NCI-H2196 treated with DMSO at 0.1 percent for 48 hours (cell line): ENCODE measurements around the gene PEX10.

Experiments
- DNase-seq: peaks from one replicate; lab custom pipeline; 2025; ENCODE audit not compliant: unreplicated experiment; lab: John Stamatoyannopoulos, UW

Gene PEX10

DNA sequence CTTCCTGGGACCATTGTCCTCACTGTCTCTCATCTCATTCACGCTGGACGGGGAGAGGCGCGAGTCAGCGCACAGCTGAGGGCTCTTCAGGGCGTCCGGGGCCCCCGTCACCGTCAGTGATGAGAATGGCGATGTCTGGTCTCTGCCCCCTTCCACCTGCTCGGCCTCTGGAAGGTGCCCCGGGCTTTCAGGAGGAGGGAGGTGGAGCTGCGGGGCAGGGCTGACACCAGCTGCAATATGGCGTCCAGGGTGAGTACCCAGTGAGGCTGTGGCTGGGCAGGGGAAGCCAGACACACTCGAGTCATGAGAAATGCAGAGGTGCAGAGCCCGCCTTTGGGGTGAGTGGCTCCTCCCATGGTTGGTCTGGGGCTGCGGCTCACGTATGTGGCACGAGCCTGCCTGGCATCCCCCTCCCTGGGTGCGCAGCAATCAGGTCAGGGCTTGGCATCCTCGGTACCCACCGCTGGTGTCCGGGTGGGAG lies 36.1 kb downstream of the PEX10 start:
- no peak for DNase-seq

DNA sequence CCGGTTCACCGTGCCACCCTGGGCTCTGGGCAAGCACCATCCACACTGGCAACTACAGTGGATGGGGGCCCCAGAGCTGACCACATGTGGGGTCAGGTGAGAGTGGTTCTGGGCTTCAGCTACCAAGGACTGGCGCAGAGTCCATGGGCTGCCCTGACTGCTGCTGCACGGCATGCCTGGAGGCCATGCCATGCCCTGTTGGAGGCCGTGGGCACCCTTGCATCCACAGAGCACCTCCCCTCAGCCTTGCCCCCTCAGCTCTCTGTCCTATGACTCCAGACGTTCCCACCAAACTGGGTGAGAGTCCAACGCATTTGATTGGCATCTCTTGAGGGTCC lies 36.5 kb downstream of the PEX10 start:
- DNase-seq = no peak

DNA sequence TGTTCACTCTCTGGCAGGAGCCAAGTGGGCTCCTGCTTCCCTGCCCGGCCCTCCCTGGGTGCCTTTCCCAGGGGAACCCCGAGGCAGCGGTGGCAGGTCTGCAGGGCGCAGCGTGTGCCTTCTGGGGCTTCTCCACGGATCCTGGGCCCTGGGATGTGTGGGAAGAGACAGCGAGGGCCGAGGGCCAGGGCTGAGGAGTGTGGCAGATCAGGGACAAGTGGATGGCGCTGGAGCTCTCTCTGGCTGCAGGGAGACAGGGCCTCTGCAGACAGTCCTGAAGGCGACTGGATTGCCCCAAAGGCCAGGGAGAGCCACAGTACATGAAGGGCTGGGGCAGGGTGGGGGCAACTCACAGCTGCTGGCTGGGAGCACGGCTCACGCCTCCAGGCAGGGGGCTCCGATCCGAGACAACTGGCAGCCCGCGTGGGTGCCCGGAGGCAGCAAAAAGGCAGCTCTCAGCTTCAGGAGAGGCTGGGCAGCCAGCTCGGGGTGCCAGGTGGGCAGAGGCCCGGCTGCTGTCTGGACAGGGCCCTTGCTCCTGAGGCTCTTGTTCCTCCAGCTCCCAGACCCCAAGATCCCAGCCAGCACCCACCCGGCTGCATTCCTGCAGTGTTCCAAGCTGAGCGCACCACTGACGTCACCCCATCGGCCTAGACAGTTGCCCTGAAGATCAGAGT lies 37.0 kb downstream of the PEX10 start:
- DNase-seq = no peak

DNA sequence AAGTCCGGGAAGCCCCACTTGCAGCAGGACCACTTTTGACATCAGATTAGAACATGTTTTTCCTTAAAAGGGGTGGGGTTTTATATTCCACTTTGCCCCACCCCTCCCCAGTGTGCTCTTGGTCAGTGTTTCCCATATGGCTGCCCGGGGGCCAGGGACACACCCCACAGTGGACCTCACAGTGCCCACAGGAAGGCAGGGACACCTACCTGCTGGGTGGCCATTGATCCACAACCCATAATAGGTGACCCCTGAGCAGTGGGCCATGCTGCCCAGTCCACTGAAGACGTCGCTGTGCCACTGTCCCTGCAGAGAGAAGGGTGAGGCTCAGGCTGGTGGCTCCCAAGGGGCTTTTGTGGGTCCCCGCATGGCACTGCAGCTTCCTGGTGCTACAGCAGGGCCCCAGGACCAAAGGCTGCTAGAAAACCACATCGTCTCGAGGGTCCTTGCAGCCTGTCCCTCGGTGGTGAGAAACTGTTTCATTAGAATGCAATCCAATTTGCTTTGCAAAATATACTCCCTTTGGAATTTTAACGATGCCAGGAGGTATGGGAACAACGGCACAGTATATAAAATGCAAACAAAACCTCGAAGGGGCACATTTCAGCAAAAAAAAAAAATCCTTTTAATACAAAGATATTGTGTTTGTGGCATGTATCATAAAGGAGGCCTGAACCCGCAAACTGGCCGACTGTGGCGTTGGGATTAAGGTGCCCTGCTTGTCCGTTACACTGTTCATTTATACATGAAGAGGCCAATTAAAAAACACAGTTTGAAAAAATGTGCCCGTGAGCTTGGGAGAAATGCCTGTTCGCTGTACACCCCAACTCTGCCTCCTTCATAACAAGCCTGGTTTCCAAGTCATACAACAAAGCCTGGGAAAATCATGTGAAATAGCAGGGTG lies 37.9 kb downstream of the PEX10 start:
- DNase-seq = no peak

DNA sequence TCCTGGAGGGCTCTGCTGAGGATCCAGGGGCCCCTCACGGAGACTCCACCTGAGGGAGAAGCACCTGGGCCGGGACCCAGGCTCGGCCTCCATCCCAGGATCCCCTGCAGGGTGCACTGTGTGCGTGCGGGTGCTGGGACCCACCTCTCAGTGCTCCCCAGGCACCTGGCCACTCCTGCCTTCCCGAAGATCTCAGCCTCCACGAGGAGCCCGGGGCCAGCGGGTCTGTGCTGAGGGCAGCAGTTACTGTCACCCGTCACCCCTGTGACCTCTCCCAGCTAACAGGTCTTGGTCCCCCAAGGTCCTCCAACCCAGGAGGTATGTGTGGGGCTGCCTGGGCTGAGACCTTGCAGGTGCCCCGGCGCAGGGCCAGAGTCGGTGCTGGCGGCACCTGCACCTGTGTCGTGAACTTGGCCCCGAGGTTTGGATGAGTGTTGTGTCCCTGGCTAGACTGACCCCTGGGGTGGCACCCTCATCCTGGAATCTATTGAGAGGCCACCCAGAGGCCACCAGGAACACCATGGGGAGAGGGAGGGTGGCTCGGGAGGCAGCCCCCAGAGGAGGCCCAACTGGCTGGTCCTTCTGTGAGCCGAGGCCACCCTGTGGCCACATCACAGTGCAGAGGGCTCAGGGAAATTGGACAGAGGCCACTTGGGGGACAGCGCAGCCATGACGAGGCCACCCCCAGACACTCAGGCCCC lies 38.7 kb downstream of the PEX10 start:
- no peak for DNase-seq

DNA sequence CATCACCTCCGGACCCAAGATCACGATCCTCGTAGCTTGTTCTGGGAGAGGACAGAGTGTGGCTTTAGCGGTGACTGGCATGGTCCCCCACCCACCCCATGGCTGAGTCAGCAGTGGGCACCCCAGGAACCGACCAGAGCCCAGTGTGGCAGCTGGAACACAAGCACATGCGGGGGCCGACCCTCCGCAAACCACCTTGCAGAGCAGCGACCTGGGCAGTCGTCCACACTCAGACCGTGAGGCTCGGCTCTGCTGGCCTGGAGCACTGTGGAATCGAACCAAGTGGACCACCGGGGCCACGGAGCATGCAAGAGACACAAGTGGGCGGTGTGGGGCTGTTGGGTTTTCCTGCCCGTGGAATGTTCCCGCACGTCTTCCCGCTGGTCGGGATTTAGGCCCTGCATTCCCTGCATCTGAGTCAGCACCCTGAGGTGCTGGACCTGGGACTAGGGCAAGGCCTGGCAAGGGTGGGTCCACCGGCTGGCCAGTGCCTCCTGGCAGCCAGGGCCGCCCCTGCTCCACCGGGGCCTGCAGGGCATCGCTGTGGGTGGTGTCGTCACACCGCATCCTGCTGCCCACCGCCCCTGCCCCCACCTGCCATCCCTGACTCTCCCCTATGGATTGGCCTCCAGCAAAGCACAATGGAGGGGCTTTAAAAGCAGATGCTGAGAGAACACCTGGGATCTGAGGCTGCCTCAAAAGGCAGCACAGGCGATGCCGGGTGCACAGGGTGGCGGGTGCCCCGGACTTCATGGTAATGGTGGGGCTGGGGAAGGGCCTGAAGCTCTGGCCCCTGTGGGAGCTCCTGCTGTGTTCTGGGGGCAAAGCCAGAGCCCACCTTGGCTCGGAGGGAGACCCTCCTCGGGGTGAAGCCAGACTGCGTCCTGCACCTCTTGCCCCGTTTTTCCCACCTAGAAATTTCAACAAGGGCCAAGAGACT lies 39.5 kb downstream of the PEX10 start:
- no peak for DNase-seq

DNA sequence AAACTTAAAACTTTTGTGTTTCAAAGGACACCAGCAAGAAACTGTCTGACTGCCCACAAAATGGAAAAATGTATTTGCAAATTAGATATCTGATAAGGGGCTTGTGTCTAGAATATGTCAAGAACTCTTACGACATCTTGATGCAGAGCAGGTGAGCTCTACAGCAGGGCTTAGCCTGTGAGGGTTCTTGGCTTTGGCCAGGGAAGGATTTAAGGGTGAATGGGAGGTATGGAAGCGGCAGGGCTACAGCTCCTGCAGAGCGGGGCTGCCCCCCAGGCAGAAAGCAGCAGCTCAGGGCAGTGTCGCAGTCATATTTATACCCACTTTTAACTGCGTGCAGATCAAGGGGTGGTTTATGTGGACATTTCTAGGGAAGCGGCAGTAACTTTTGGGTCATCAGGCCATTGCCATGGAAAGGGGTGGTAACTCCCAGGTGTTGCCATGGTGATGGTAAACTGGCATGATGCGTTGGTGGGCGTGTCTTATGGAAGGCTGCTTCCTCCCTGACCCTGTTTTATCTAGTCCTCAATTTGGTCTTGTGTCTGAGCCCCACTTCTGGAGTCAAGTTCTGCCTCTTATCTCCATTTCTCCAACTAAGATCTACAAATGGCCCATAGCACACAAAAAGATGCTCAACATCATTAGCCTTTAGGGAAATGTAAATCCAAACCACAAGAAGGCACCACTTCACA lies 44.2 kb downstream of the PEX10 start:
- DNase-seq = no peak

DNA sequence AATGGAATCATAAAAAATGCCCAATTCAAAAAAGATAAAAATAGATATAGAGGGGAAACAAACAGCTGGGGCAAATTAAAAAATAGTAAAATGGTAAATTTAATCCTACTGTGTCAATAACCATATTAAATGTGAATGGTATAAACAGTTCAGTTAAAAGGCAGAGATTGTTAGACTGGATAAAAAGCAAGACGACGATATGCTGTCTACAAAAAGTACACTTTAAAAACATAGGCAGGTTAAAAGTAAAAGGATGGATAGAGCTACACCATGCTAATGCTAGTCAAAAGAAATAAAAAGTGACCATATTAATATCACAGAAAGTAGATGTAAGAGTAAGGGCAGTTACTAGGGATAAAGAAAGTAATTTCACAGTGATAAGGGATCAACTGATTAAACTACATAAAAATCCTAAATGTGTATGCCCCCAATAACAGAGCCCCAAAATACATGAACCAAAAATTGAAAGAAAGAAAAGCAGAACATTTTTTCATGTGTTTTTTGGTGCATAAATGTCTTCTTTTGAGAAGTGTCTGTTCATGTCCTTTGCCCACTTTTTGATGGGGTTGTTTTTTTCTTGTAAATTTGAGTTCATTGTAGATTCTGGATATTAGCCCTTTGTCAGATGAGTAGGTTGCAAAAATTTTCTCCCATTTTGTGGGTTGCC lies 48.4 kb downstream of the PEX10 start:
- no peak for DNase-seq

DNA sequence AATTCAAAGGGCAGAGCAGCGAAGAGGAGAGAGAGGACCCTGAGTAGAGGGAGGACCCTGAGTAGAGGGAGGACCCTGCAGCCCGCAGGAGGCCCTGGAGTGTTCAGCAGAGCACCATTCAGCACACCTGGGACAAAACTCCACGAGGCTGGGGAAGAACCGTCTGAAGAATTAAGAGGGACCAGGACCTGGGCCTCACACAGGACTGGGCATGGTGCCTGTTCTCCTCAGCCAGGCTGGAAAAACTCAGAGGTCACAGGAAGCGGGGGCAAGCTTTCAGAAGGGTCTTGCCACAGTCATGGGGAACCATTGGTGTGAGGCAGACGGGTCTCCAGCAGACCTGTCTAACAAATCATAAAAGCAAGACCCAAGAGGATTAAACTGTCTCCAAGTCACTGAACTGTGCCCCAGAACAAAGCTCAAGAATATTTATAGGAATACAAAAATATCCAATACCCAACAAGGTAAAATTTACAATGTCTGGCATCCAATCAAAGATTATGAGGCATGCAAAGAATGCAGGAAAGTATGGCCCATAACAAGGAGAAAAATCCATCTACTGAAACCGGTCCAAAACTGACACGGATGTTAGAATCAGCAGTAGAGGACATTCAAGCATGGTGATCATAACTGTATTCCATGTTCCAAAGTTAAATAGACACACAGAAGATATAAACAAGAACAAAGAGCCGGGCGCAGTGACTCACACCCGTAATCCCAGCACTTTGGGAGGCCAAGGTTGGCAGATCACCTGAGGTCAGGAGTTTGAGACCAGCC lies 51.6 kb downstream of the PEX10 start:
- DNase-seq = no peak

DNA sequence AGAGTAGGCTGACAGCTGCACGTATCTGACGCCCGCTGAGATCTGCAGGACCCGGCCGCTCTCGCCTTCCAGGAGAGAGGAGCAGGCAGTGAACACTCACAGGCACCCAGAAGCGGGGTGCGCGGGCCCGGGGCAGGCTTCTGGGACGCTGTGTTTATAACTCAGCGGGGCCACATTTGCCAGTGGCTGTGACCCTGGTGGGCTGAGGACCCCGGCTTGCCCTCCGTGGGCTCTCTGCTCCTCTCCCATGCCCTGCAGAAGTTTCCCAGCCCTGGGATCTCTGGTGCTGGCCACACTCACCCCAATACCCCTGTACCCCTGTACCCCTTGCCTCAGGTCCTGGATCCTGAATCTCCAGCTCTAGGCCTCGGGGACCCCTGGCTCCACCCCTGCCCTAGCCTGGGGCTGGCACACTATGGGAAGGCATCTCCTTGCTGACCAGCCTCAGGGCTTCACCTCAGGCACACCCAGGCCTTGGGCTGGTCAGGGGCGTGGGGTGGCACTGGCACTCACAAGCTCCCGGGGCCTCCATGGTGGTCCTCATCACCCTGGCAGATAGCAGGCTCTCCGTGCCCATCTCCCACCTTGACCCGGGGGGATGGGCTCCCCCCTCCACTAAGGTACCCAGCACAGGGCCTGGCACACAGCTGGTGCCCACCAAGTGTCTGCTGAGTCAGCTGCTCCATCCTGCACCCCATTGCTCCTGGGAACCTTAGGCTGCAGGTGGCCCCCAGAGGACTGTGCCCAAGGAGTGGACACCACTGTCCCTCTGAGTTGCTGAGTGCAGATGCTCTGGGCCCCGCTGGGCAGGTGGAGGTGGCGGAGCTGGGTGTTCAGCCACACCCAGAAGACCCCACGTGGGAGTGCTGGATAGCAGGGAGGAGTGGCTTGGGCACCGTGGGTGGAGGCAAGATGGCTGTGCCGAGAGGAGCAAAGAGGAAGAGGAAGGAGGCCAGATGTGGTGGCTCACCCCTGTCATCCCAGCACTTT lies 53.4 kb downstream of the PEX10 start:
- no peak for DNase-seq

DNA sequence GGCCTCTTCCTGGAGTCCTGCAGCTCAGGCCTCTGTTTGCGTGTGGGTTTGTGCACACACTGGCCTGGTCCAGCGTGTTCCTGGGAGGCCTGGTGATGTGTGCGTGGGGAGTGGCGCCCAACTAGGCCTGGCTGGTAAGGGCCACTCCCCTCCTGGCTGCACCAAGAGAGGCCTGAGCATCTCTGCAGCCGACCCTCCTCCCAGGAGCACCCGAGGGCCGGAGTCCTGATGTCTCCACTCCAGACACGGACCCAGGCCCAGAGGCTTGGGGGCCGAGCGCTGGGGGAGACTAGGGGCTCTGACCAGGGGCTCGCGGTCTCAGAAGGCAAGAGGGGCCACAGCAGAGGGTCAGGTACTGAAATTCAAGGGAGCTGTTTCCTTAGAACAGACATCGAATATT lies 54.3 kb downstream of the PEX10 start:
- DNase-seq = no peak

DNA sequence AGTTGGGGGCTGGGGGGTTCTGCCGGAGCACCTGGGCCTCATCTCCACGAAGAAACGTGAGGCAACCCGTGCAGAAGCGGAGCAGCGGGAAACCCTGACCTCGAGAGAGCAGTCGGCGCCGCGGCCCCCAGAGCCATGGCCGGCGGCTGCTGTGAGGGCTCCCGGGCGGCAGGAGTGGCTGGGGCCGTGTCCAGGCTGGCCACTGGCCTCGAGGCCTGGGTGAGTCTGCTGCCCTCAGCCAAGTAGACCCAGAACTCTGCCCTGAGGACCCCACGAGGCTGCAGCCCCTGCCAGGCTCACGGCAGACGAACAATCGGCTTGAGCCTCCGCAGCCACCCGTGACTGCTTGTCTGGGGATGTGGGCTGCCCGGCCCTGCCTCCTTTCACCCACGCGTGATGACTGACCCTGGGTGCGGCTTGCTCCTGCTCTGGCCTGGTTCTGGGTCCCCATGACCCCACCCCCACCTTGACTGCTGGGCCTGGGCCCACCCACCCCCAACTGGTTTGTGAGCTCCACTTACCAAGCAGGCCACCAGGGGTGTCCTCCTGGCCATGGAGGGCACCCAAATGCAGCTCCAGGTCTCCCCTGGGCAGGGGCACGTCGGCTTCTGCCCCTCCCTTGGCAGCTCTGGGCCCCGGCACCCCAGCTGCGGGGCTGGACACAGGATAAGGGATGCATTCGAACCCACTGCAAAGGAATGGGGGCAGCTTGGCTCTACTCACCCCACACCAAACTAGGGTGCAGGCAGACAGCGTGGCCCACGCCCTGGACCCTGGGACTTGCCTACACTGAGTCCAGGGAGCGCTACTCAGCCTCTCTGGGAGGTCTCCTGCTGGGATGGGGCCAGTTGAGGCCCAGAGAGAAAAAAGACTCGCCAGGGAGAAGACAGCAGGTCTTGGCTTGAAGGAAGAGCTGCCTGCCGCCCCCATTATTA lies 55.2 kb downstream of the PEX10 start:
- DNase-seq = no peak

DNA sequence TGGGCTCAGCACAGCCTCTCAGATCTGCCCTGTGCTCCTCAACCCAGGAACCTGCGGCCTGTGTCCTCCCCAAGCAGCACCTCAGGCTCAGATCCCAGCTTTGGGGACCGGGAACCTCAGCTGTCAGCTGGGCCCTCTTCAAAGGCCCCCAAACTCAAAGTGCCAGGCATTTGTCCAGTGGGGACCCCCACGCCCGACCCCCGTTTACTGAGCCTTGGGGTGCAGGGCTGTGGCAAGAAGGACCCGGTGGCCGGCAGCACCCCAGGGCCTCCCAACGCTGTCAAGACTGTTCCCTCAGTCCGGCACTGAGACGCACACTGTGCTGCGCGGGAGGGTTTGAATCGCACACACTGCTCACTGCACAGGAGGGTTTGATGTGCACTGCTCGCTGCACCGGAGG lies 56.0 kb downstream of the PEX10 start:
- DNase-seq = no peak

DNA sequence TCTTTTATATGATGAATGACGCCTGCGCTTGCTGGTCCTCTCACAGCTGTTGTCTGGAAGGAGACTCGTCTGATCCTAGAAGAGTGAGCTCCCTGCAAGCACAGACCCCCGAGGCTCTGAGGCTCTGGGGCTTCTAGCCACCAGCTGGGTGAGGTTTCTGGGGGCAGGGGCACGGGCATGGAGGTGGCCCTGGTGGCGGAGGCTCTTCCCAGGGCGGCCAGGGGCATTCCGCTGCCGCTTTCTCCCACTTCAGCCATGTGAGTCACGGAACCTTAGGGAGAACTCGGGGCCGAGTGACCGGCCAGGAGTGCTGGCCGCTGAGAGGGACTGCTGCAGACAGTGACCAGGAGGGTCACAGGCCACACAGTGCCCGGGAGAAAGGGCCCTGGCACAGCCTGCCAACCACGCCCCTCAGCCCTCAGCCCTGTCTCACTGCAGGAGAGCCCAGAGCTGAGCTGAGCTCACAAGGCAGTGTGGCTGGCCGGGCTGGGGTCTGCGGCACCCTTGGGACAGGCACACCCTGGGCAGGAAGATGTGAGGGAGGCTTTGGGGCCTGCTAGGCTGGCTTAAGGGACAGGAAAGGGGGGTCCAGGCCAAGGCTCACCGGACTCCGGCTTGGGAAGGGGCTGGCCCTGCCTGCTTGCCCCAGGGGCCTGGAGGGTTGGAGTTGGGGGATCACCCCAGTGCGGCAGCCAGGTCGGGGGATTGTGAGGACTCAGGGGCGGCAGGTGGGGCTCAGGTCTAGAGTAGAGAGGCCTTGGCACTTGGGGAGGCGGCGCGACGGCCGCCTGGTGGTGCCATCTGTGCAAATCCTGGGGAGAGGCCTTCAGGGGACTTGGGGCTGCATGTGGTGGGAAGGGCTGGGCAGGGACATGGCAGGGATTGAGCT lies 56.7 kb downstream of the PEX10 start:
- DNase-seq = no peak

DNA sequence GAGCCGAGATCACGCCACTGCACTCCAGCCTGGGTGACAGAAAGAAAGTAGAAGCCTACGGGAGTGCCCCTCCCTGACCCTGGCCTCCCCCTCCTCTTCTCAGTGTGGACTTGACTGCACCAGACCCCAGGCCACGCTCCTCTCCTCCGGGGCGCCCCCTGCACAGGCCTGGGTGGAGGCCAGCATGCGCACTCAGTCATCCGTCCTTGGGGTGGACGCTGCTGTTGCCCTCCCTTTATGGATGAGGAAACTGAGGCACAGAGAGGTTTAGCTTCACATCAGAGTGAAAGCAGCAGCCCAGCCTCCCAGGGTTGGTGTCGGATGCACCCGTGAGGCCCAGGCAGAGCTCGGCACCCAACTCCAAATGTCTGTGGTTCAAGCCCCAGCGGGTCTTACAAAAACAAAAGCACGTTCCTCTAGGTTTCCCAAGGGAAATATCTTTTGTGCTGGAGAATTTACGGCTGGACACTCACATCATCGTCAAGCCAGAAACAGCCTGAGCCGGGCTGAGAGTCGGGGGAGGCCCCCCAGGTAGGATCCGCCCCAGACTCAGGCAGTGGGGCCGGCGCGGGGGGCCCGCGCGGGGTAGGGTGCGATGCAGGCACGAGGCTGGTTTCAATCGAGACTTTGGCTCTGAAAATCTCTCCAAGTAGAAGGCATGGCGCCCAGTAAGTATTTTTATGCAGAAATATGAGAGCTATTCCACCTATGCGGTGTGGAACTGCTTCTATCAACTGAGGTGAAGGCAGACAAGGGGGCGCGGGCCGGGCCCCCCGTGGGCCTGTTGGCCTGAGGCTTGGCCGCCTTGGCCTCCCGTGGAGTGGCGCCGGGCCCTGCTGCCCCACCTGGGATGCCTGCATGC lies 57.6 kb downstream of the PEX10 start:
- no peak for DNase-seq
